Osteoblast (primary cell): Measurements from ENCODE around the gene HELB. TPM values are rescaled to one million over a fixed set of nuclear protein-coding genes. Genes with fewer than 3 reads are reported as not detected.

Experiments
- DNase-seq: peaks from one replicate; pipeline ENCODE4 v3.0.0; 2011; ENCODE audit warnings: low spot score, mixed read lengths; ENCODE audit not compliant: insufficient read length; ENCODE audit errors: missing footprints
- H2AFZ ChIP-seq: 2 replicates; pipeline ENCODE4 v1.6.0; 2011; ENCODE audit warnings: mild to moderate bottlenecking, low read length
- H3K27ac ChIP-seq: 2 replicates; pipeline ENCODE4 v1.5.1; 2011; ENCODE audit warnings: mild to moderate bottlenecking, low read depth, low read length, moderate library complexity
- H3K27me3 ChIP-seq: 2 replicates; pipeline ENCODE4 v1.6.0; 2012; ENCODE audit warnings: mild to moderate bottlenecking, control low read depth, inconsistent platforms, low read length, moderate library complexity; ENCODE audit not compliant: insufficient read depth
- H3K36me3 ChIP-seq: 2 replicates; pipeline ENCODE4 v1.5.1; 2011; ENCODE audit warnings: mild to moderate bottlenecking, low read length, control low read depth, moderate library complexity; ENCODE audit not compliant: insufficient read depth
- H3K4me1 ChIP-seq: 2 replicates; pipeline ENCODE4 v1.5.1; 2011; ENCODE audit warnings: mild to moderate bottlenecking, low read length, control low read depth, moderate library complexity; ENCODE audit not compliant: insufficient read depth
- H3K4me2 ChIP-seq: 2 replicates; pipeline ENCODE4 v1.6.0; 2011; ENCODE audit warnings: mild to moderate bottlenecking, low read length; ENCODE audit not compliant: insufficient read depth
- H3K4me3 ChIP-seq: fragments of 200-600 bp; sonication (generic); 3 replicates; pipeline ENCODE4 v1.5.1; 2012; ENCODE audit warnings: mild to moderate bottlenecking, low read length, inconsistent platforms; ENCODE audit not compliant: insufficient read depth
- H3K79me2 ChIP-seq: 2 replicates; pipeline ENCODE4 v1.6.0; 2012; ENCODE audit warnings: mild to moderate bottlenecking, low read length, control low read depth, inconsistent platforms; ENCODE audit not compliant: insufficient read depth
- H3K9me3 ChIP-seq: 2 replicates; pipeline ENCODE4 v1.5.1; 2011; ENCODE audit warnings: low read depth, low read length, control low read depth
- H4K20me1 ChIP-seq: 2 replicates; pipeline ENCODE4 v1.6.0; 2012; ENCODE audit warnings: mild to moderate bottlenecking, low read length, control low read depth; ENCODE audit not compliant: insufficient read depth
- CTCF ChIP-seq: IDR thresholded peaks from 2 replicates; pipeline ENCODE4 v1.5.1; 2011; ENCODE audit warnings: mild to moderate bottlenecking, low read depth, low read length, moderate library complexity; ENCODE audit errors: extremely low read depth
- total RNA-seq: library from RNA; depleted of rRNA; stranded (reverse); fragments of >200 nt; gene quantifications from 2 replicates; pipeline ENCODE4 v1.2.3, GENCODE V29; 2012

The HELB gene
- total RNA-seq, 1 donor = 2.2 TPM

GRCh38 chr12:66354291-66354690 is 52.0 kb downstream of the HELB start:
- Histone ChIP-seq H3K9me3 (no peaks in the 10 kb centered on the region), H3K36me3 (no peaks in the 10 kb centered on the region), H3K4me1 (no peaks in the 10 kb centered on the region), H3K4me2 (no peak overlapping the region), H3K27me3 (peaks cover 4% of the 10 kb centered on the region), H4K20me1 (no peaks in the 10 kb centered on the region), H3K27ac (no peak overlapping the region), H2AFZ (no peak overlapping the region), H3K4me3 (no peak overlapping the region), H3K79me2 (no peaks in the 10 kb centered on the region)
- no peak for TF ChIP-seq CTCF
- DNase-seq = no peak

- TF ChIP-seq CTCF = no peak
- no peak for DNase-seq
- Histone ChIP-seq H3K4me1 (no peaks in the 10 kb centered on the region), H3K27ac (no peak overlapping the region), H3K27me3 (no peaks in the 10 kb centered on the region), H3K9me3 (no peaks in the 10 kb centered on the region), H3K4me3 (no peak overlapping the region), H3K79me2 (no peaks in the 10 kb centered on the region), H2AFZ (no peak overlapping the region), H3K36me3 (no peaks in the 10 kb centered on the region), H4K20me1 (no peaks in the 10 kb centered on the region), H3K4me2 (no peak overlapping the region)
These were observed 57.0 kb downstream of the HELB start for GRCh38 chr12:66359300-66359699.

- no peaks in the 10 kb centered on the region for H3K4me1 ChIP-seq
- H3K27me3 ChIP-seq = no peaks in the 10 kb centered on the region
- H3K4me3 ChIP-seq = no peak overlapping the region
- no peak for DNase-seq
- H4K20me1 ChIP-seq = no peaks in the 10 kb centered on the region
- no peak for TF ChIP-seq CTCF
- no peak overlapping the region for H2AFZ ChIP-seq
- no peak overlapping the region for H3K4me2 ChIP-seq
- H3K9me3 ChIP-seq = no peaks in the 10 kb centered on the region
- no peaks in the 10 kb centered on the region for H3K79me2 ChIP-seq
- no peaks in the 10 kb centered on the region for H3K36me3 ChIP-seq
- no peak overlapping the region for H3K27ac ChIP-seq
These were observed 59.4 kb downstream of the HELB start for GRCh38 chr12:66361703-66362102.

GRCh38 chr12:66365718-66366490 is 63.6 kb downstream of the HELB start:
- Histone ChIP-seq H3K4me3 (no peak overlapping the region), H3K9me3 (no peaks in the 10 kb centered on the region), H2AFZ (no peak overlapping the region), H3K27me3 (peaks cover 11% of the 10 kb centered on the region), H3K36me3 (no peaks in the 10 kb centered on the region), H3K27ac (no peak overlapping the region), H3K4me1 (no peaks in the 10 kb centered on the region), H3K79me2 (no peaks in the 10 kb centered on the region), H4K20me1 (no peaks in the 10 kb centered on the region), H3K4me2 (no peak overlapping the region)
- DNase-seq = no peak
- no peak for TF ChIP-seq CTCF
